HL-60/S4 treated with retinoic acid at 250 ng/mL for 4 days and 3 days (cell line): ENCODE measurements around the gene COLGALT1.

Source experiments
- in situ Hi-C: fragments of 300-500 bp; cut with MboI; formaldehyde crosslinking; loops from 2 replicates; pipeline ENCODE4 v1.7.0; 2022; ENCODE audit warnings: low sequenced_read_pairs

COLGALT1 gene

GRCh38 chr19:17618936-17619335, 63.5 kb downstream of the COLGALT1 start:
- in situ Hi-C loops, result no loop called here

DNA sequence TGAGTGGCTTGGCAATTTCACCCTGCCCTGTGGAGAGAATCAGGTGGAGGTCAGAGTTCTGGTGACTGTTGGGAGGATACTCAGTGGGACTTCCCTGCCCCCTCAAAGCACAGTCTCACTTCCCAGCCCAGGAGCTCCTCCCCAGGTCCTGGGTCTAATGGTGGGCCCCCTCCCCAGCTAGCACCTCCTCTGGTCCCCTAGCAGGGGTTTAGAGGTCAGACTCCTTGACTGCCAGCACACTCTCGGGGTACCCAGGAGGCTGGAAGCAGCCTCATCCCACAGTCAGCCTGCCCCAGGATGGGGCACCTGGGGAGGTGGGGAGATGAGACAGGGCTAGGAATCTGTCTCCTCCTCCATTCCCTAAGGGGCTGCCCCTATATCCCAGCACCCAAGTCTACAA, 65.2 kb downstream of the COLGALT1 start:
- in situ Hi-C loops, result no loop called here

DNA sequence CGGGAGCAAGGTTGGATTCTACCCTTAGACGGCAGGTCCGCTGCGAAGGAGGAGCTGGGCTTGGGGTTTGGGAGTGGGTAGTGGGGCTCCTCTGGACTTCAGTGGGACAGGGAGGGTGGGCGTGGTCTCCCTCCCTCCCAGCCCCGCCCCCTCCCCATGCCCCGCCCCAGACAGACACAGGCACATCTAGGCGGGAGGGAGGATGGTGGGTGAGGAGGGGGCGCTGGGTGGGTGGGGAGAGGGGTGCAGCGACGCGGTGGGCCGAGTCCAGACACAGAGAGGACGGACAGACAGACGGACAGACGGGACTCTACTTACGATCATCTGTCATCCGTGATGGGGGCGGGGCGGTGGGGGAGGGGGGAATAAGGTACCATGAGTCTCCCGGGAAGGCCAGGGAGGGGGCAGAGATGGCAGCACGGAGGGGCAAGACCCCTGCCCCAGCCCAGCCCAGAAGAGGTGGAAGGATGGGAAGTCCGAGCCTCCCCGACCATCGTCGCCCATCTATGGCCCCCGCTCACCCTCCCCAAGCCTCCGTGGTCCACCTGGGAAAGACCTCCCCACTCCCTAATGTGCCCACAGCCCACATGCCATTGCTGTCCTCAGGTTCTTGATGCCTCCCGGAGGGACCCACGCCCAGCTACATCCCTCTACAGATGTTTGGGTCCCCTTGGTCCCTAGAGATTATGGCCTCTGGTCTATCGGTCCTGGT, 67.9 kb downstream of the COLGALT1 start:
- in situ Hi-C loops, result no loop called here

DNA sequence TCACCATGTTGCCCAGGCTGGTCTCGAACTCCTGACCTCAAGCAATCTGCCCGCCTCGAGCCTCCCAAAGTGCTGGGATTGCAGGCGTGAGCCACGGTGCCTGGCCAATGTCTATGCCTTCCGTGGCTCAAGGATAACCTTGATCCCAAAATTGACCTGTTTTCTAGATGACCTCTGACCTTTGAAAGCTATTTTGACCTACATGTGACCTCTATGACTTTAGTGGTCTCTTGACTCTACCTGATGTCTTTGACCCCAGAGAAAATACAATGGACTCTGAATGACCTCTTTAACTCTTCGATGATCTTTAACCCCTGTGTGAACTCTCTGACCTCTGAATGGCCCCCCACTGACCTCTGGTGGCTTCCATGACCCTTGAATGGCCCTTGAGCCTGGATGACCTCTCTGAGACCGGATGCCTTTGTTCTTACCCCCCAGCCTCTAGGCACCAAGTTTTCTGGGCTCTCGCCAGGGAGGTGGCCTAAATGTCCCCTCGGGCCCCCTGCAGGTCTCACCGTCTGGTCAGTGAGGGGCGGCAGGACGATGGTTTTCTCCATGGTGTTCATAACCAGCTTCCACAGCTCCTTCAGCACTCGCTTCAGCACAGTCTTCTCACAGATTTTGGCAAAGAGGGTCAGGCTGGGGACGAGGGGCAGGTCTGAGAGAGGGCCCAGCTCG, 69.0 kb downstream of the COLGALT1 start:
- in situ Hi-C loops, result no loop called here

DNA sequence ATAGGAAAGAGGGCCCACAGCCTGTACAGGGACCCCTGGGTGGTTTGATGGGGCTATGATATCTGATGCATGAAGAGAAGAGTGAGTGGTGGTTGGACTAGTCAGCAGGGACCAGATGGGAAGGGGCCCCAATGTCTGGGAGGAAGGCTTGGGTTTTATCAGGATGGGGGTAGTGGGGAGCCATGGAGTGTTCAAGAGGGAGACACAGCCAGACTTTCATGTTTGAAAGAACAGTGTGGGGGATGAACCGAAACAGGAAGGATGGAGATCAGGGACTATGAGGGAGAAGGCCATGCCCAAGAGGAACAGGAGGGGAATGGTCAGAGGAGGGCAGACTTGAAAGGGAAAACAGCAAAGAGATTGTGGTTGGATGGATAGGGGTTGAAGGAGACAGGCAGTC, 69.6 kb downstream of the COLGALT1 start:
- in situ Hi-C loops, result no loop called here

GRCh38 chr19:17625980-17626379, 70.5 kb downstream of the COLGALT1 start:
- in situ Hi-C loops, result no loop called here

DNA sequence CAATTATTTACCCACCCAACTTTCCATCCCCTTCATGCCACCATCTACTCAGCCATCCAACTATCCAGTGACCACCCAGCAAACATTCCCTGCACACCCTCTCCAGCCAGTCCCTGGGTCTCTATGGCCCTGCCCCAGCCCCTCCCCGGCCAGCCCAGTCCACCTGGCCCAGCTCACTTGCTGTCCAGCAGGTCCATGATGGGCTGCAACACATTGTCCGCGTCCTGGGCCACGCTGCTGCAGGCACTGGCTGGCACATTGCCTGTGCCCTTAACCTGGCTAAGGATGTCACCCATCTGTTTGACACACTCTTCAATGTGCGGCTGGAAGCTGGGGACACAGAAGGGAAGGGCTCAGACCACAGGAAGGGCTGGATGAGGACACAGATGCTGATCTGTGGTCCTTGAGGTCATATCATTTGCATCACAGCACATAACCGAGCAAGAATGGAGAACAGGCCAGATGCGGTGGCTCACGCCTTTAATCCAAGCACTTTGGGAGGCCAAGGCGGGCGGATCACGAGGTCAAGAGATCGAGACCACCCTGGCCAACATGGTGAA, 71.1 kb downstream of the COLGALT1 start:
- in situ Hi-C loops, result no loop called here

GRCh38 chr19:17627161-17627560, 71.7 kb downstream of the COLGALT1 start:
- in situ Hi-C loops, result no loop called here

GRCh38 chr19:17627921-17628320, 72.5 kb downstream of the COLGALT1 start:
- in situ Hi-C loops, result no loop called here

- in situ Hi-C loops, result no loop called here
These were observed 74.3 kb downstream of the COLGALT1 start for GRCh38 chr19:17629760-17630159.

DNA sequence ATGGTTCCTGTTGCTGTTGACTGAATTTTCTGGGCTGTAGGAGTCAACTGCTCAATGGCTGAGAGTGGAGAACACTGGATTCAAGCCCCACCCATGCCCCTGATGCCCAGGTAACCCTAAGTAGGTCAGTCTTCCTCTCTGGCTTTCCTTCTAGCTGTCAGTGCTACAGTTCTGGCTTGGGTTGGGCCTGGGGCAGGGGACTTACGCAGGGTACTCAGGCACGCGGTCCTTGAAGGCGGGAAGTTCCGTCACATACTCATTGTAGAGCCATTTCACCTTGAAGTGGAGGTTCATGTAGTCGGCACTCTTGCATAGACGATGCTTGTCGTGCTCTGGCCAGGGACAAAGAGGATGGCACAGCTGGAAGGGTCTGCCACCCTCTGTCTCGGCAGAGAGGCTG, 77.1 kb downstream of the COLGALT1 start:
- in situ Hi-C loops, result no loop called here
